Retinal pigment epithelial cell (primary cell): ENCODE measurements around the gene SIRT3.

ENCODE experiments used
- DNase-seq: peaks from one replicate; pipeline ENCODE4 v3.0.0-alpha.2; 2010; ENCODE audit warnings: low read depth
- H3K4me3 ChIP-seq: 2 replicates; pipeline ENCODE4 v1.5.1; 2011; ENCODE audit warnings: mild to moderate bottlenecking, low read length, control low read depth, moderate library complexity
- TF ChIP-seq, protein P1 (sequence below): conservative IDR thresholded peaks from 2 replicates; pipeline ENCODE4 v1.5.1; 2011; ENCODE audit warnings: low read depth, low read length, control low read depth, inconsistent platforms

Gene SIRT3

DNA sequence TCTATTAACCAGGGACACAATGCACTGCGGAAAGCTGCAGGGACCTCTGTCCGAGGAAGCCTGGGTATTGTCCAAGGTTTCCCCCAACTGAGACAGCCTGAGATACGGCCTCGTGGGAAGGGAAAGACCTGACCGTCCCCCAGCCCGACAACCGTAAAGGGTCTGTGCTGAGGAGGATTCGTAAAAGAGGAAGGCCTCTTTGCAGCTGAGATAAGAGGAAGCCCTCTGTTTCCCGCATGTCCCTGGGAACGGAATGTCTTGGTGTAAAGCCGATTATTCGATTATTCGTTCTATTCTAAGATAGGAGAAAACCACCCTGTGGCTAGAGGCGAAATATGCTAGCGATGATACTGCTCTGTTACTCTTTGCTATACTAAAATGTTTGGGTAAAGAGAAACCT, 34.2 kb downstream of the SIRT3 start:
- TF ChIP-seq, protein P1, sequence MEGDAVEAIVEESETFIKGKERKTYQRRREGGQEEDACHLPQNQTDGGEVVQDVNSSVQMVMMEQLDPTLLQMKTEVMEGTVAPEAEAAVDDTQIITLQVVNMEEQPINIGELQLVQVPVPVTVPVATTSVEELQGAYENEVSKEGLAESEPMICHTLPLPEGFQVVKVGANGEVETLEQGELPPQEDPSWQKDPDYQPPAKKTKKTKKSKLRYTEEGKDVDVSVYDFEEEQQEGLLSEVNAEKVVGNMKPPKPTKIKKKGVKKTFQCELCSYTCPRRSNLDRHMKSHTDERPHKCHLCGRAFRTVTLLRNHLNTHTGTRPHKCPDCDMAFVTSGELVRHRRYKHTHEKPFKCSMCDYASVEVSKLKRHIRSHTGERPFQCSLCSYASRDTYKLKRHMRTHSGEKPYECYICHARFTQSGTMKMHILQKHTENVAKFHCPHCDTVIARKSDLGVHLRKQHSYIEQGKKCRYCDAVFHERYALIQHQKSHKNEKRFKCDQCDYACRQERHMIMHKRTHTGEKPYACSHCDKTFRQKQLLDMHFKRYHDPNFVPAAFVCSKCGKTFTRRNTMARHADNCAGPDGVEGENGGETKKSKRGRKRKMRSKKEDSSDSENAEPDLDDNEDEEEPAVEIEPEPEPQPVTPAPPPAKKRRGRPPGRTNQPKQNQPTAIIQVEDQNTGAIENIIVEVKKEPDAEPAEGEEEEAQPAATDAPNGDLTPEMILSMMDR, result no peak
- DNase-seq, result no peak
- no peak overlapping the region for H3K4me3 ChIP-seq

- no peak for DNase-seq
- no peak overlapping the region for H3K4me3 ChIP-seq
- TF ChIP-seq, protein P1, result no peak
Observed at GRCh38 chr11:200224-201003, 35.7 kb downstream of the SIRT3 start.

GRCh38 chr11:199782-200181, 36.4 kb downstream of the SIRT3 start:
- no peak for DNase-seq
- TF ChIP-seq, protein P1, result no peak
- H3K4me3 ChIP-seq, result no peak overlapping the region

DNA sequence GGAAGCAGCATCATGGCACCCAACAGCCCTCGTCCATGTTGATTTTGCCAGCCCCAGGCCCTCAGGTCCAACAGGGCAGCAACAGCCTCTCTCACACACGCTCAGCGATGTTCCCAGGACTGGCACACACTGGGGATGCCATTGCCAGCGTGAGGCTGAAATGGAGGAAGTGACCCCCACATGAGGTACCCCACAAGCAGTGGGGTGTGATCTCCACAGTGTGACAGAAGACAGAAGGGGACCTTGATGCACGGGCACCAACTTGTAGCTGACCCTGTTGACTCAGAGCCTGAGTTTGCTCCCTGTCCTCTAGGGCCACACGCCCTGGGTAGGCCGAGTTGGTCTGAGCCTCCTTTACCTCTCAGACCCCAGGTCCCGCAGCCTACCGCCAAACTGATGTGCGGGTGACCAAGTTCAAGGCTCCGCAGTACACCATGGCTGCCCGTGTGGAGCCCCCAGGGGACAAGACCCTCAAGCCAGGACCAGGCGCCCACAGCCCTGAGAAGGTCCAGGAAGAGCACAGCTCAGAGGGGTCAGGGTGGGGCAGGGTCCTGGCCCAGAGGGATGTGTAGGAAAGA, 37.0 kb downstream of the SIRT3 start:
- DNase-seq, result no peak
- TF ChIP-seq, protein P1, result no peak
- H3K4me3 ChIP-seq, result no peak overlapping the region

DNA sequence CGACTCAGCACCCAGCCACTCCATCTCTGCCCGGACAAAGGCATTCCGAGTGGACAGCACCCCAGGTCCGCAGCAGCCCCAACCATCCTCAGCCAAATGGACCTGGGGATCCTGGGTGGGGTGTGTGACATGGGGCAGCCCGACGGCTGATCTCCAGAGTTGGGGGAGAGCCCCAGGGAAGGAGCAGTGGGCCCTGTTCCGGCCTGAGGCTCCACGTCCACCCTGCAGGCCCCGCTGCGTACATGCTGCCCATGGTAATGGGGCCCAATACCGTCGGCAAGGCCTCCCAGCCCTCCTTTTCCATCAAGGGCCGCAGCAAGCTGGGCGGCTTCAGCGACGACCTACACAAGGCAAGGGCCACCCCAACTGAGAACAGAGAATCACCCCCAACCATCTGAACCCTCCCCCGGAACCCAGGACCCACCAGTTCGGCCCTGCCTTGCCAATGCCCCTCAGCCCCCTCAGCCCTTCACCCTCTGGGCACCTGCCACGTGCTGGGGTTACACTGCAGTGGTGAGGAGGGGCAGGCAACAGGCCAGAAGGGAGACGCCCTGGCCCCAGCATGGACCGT, 37.8 kb downstream of the SIRT3 start:
- TF ChIP-seq, protein P1, result no peak
- no peak for DNase-seq
- H3K4me3 ChIP-seq, result no peak overlapping the region

- H3K4me3 ChIP-seq, result no peak overlapping the region
- TF ChIP-seq, protein P1, result no peak
- no peak for DNase-seq
Observed at GRCh38 chr11:197741-198235, 38.4 kb downstream of the SIRT3 start.
